GM18867 (cell line): Measurements from ENCODE around the gene APPL1.
"Not testable (repeated sequence)": the region's sequence is repeated elsewhere in the genome, so short reads cannot be mapped to it uniquely, and the experiment has no call there.

Experiments used
- ATAC-seq: cut with Tn5 transposase; IDR thresholded peaks from one replicate; pipeline ENCODE4 v1.9.1; 2021; ENCODE audit warnings: mild to moderate bottlenecking, moderate library complexity; ENCODE audit not compliant: unreplicated experiment

The APPL1 gene

DNA sequence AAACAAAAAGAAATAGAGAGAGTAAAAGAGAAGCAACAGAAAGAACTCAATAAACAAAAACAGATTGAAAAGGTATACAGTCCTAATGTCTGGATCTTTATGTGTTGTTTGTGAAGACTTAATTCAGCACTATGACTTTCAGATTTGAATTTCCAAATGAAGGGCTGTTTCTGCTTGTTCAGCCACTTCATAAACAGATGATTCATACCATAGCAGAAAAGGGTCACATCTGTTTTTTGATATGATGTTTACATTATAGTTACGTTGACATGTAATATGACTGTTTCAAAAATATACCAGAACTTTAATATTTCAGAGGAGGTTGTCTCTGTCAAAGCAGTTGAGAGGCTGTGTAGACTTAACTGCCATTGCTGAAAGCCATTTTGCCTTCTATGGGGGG lies 40.9 kb downstream of the APPL1 start:
- no peak for ATAC-seq

DNA sequence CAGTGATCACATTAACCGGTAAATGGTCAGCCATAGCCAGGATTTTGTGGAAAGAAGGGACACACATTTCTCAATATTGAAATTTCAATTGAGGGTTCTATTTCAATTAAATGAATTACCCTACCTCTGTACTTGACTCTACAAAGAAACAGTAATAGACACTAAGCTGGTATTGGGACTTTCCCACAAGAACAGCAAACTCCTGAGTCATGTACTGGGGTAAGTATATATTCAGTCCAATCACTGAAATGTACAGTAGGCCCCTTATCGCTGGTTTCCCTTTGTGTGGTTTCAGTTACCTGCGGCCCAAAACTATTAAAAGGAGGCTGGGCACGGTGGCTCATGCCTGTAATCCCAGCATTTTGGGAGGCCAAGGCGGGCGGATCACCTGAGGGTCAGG lies 47.3 kb downstream of the APPL1 start:
- no peak for ATAC-seq

DNA sequence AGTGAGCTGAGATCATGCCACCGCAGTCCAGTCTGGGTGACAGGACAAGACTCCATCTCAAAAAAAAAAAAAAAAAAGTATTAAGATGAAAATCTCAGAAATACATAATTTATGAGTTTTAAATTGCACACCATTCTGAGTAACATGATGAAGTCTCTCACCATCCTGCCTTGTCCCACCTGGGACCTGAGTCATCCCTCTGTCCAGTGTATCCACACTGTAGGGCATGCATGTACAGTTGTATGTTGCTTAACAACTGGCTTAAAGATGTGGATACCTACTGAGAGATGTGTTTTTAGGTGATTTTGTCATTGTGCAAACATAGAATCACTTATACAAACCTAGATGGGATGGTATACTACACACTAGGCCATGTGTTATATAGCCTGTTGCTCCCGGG lies 47.9 kb downstream of the APPL1 start:
- no peak for ATAC-seq

DNA sequence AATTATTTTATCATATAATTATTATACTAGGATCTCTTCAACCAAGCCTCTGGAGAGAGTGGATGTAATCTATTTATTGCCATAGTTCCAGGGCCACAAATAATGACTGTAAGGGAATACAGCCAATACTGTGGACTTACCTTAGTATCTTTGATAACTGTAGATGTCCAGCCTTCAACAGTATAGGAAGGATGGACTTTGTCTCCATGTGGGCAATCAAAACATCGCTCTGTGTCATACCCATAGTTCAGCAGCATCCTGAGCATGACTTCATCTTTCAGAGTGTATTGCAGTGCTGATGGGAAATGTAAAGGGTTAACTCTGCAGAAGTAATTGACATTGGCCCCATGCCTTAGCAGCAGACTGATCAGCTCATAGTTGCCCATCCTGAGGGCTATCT lies 50.7 kb downstream of the APPL1 start:
- ATAC-seq = no peak

DNA sequence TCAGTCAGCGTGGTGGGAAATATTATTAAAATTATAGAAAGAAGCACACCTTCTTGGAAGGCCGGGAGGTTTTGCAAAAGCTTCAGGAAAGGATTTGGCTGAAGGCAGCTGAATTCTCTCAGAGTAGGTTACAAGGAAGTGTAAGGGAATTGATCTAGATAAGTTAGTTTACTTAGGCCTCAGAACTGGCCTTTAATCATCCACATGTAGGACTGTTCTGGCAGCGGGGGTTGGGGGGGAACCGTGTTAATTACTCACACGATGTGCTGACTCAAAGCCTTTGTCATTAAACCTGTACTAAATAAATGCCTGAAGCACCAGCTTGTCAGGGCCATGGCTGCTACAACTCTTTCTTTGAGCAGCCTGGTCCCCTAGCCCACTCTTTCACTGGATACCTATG lies 52.2 kb downstream of the APPL1 start:
- no peak for ATAC-seq

DNA sequence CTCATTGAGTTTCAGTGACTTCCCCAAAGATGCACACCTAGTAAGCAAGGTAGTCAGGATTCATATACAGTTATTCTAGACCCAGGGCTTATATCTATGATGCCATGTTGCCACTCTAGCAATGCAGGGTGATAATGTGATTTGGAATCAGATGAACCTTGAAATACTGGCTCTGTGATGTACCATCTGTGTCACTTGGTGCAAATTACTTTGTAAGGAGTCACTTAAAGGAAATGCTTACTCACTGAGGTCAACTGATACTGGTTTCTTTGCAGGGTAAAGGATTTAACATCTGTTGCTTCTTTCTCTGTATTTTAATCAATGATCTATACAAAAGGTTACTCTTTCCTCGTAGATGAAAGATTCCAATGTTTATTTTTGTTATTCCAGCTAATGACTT lies 54.2 kb downstream of the APPL1 start:
- ATAC-seq = no peak

DNA sequence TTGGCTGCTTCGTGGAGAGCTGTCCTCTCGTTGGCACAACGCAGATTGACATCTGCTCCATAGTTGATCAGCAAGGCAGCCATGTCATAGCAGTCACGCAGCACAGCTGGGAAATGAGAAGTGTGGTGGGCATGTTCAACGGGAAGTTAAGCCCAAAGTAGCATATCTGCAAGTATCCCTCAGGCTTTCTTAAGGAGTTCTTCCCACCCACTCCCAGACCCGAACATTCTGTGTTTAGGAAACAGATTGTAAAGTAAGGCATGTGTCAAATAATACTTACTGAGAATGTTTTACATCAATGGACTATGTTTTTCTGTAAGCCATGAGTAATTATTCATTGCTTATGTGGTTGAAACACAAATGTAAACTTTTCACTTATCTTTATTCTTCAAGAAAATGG lies 55.8 kb downstream of the APPL1 start:
- ATAC-seq = no peak

DNA sequence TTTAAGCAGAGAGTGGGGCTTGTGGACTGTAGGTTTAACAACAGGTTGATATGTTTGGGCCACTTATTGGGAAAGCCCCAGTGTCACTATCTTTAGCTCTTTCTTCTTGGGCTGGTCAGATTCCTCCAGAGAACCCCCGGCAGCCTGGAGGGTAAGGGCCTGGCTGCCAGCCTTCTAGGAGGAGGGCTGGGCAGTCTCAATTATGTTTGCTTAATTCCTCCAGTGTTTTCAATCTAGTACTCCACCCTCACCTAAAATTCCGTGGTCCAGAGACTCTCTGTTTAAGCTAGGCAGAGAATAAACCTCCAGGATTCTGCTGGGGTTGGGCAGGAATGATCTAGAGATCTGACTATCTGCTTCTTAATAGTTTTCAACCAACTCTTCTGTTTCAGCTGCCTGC lies 59.7 kb downstream of the APPL1 start:
- ATAC-seq = no peak

DNA sequence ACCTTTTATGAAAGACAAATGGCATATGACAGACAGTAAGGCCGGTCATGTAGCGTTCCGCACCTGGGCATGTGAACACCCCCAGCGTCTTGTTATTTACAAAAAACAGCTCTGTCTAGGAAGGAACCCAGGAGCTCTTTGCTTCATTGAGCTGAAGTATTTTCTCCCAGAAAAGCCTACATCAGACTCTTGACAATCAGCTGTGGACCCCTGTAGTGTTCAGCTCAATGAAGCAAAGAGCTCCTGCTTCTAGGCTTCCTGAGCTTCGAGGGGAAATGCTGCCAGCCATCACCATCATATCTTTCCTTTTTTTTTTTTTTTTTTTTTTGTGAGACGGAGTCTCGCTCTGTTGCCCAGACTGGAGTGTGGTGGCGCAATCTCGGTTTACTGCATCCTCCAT lies 60.9 kb downstream of the APPL1 start:
- ATAC-seq = no peak

DNA sequence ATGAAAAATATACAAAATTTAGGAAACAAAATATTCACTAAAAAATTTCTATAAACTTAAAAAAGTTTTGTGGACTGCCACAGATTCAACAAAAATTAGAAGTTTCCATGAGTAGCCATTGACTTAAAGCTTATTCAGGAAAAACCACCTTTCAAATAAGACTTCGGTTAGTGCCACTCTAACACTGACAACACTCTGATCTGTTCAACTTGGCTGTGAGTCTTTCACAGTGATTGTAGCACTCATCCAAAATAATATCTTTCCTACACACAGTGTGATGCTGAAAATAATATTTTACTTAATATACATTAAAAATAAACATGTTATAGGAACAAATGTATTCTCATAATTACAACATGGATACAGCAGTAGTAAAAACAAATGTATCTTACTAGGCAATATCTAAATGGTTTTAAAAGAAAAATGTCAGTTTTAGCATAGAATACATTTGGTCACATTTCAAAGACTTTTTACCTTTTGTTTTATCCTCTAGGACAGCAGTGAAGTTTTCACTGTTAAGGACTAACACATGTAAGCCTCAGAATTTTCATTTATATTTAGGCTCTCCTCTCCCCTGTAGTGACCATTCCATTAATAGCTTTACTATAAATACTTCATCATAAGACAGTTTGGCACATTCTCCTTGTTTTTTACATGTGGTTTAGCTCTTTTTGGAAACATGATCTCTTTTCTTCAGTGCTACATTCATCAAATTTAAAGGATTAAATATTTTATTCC lies 64.8 kb downstream of the APPL1 start, which contains the start of gene ASB14:
Gene ASB14, minus strand, starts transcription at position 527 of the 738 bp plus-strand sequence. CDS start 652 bp downstream, outside the sequence.
- no peak for ATAC-seq

DNA sequence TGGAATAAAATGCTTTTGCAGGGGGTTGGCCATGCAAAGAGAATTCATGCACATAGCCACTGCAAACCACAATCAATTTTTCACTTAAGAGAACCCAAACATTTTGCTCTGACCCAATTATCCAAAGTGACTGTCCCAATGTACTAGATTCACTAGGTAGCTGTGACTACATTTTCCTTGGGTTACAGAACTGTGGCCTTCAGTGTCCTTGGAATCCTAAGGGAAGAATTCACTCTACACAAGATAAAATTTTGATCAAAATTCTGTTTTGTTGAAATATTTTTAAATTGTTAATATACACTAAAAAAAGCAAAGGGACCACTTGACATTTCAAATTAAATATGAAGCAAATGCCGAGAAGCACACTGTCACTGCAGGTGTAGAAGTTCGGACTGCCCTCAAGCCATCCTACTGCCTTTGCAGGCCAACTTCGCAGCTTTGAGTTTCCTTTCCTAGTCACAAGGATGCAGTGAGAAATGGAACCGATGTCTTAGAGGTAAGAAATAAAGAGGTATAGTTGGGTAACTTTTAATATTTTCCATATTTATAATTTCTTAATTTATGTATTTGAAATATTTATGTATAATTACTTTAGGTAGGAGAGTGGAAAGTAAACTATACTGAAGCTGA lies 65.5 kb downstream of the APPL1 start:
- ATAC-seq = no peak

DNA sequence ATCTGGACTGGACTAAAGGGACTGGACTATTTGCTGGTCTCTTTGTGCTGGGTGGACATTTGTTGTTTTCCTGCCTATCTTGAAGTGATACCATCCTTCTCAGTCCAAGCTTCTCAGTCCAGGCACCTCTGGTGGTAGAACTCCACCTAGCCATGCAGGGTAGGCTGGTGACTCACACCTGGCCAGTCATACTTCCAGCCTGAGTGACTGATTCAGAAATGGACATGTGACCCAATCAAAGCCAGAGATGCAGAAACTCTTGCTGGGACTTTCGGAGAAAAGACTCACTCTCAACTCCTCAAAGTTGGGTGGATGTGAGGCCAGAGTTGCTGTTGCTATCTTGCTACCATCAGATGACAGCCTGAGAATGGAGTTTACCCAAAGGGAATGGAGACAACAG lies 70.5 kb downstream of the APPL1 start:
- no peak for ATAC-seq

DNA sequence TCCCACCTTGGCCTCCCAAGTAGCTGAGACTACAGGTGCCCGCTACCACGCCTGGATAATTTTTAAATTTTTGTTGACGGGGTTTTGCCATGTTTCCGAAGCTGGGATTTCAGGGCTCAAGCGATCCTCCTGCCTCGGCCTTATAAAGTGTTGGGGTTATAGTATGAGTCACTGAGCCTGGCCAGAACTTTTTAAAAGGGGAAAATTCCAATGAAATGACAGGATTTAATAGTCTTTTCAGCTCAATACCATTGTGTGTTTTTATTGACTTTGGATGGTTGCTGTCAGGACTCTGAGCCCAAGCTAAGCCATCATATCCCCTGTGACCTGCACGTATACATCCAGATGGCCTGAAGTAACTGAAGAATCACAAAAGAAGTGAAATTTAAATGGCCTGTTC lies 76.0 kb downstream of the APPL1 start:
- not testable (repeated sequence) for ATAC-seq

DNA sequence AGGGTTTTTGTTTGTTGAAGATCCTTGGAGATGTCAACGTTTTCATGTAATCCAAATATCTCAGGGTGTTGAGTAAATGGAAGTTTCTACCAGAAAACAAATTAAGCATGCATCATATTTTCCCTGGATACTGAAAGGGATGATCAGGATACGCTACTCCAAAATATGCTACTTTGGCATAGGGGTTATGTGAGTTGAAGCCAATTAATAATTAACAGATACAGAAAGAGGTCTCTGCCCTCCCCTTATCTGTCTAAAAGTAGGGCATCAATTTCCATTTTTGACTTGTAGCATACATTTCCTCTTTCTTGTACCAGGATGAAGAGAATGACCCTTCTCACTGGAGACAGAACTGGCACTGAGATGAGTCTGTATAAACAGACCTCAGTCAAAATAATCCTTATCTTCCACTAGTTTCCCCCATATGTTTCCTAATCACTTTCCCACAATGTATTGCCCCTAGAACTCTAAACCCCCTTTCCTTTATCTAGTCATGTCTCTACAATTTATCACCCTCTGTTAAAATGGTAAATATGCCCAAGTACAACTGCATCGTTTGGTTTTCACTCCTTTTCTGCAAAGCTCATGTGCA lies 82.3 kb downstream of the APPL1 start:
- ATAC-seq = no peak

DNA sequence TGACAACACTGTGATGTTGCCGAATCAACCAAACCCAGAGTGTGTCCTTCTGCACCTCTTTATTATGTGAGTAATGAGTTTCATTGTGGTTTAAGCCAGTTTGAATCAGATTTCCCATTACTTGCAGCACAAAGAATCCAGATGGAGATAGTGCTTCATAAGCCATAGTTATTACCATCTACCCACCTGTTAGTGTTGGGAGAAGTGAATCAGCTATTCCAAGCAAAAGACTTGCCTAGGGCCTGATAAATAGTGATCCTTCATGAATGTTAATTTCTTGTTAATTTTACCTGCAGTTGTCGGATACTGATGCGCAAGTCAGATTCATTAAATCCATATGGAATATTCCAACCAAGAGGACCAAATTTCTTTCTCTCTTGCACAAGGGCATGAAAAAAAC lies 86.7 kb downstream of the APPL1 start:
- no peak for ATAC-seq
